Measurements from ENCODE around the gene ESRRA.
"Not testable (repeated sequence)": the region's sequence is repeated elsewhere in the genome, so short reads cannot be mapped to it uniquely, and the experiment has no call there.

Gene ESRRA

DNA sequence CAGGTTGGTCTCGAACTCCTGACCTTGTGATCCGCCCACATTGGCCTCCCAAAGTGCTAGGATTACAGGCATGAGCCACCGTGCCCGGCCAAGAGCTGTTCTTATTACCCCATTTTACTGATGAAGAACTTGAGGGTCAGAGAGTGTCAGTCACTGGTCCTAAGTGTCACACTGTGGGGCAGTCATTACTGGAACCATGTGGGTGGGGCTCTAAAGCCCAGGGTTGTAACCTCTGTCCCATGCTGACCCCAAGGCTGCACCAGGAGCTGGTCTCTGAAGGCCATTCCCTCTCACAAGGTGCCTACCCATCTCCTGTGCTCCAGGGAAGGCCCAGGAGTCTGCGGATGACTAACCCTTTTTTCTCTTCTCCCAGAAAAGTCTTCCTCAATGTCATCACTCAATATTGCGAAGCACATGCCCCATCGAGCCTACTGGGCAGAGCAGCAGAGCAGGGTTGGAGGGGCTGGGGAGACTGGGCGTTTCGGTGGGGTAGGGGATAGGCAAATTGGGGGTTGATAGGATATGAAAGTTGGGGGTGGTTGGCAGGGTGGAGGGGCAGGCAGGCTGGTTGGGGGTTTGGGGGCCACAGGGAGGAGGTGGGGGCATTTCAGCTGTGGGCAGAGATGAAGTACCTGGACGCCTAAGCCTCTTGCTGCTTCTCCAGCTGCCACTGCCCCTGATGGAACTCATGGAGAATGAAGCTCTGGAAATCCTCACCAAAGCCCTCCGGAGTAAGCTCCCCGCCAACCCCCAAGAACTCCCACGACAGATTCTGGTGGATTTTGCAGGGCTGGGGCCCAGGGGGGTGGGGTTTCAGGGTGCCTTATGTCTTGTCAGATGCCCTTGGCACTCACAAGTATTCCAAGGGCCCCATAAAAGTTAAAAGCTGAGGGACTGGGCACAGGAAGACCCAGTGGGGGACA, 2.0 kb upstream of the ESRRA start:
- DNase-seq (ENCODE audit: low read depth) = no peak
- H3K4me3 ChIP-seq (ENCODE audit: low read depth, low read length) = no peak overlapping the region
- TF ChIP-seq, protein P1, sequence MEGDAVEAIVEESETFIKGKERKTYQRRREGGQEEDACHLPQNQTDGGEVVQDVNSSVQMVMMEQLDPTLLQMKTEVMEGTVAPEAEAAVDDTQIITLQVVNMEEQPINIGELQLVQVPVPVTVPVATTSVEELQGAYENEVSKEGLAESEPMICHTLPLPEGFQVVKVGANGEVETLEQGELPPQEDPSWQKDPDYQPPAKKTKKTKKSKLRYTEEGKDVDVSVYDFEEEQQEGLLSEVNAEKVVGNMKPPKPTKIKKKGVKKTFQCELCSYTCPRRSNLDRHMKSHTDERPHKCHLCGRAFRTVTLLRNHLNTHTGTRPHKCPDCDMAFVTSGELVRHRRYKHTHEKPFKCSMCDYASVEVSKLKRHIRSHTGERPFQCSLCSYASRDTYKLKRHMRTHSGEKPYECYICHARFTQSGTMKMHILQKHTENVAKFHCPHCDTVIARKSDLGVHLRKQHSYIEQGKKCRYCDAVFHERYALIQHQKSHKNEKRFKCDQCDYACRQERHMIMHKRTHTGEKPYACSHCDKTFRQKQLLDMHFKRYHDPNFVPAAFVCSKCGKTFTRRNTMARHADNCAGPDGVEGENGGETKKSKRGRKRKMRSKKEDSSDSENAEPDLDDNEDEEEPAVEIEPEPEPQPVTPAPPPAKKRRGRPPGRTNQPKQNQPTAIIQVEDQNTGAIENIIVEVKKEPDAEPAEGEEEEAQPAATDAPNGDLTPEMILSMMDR (conservative IDR thresholded peaks at IDR 0.05; ENCODE audit: low read depth, low read length) = no peak

DNA sequence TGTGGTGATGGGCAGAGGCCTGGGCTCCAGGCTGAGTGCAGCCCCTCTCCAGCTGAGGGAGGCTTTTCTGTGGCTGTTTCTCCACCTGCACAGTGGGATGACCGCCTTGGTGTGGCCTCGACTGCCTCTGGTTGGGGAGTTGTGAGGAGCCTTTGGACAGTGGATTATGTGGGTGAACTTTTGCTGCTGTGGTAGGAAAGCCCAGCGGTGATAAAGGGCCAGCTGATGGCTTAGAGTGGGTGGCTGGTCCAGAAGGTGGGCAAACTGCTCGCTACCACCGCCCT, 1.4 kb upstream of the ESRRA start:
- no peak for DNase-seq (ENCODE audit: low read depth)
- TF ChIP-seq, protein P1 (conservative IDR thresholded peaks at IDR 0.05; ENCODE audit: low read depth, low read length) = no peak
- peak overlapping the region; percentile 66 for H3K4me3 ChIP-seq (ENCODE audit: low read depth, low read length)

DNA sequence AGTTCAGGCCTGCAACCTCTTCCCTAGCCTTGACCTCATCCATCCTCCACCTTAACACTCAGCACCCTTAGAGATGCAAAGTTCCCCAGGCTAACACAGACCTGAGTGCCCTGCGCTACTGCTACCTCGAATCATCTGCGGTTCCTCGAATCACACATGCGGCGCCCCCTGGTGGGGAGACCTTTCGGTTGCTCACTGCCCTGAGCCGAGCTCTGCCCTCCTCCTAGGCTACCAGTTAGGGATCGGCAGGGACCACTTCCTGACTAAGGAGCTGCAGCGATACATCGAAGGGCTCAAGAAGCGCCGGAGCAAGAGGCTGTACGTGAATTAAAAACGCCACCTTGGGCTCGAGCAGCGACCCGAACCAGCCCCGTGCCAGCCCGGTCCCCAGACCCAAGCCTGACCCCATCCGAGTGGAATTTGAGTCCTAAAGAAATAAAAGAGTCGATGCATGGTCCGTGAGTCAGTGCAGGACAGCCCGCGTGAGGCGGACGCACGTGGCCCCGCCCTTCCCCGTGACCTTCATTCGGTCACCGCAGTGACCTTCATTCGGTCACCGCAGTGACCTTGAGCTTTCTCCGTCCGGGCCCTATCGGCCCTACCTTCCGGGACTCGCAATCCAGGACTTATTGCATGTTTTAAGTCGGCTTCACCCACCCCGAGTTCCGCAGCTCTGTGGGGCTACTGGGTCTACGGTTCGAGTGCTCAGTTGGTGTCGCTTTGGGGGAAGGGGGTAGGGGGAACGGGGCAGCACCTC, 830 bp upstream of the ESRRA start:
- H3K4me3 ChIP-seq (ENCODE audit: low read depth, low read length) = peak overlapping the region; percentile 66
- DNase-seq (ENCODE audit: low read depth) = peak; percentile 92
- TF ChIP-seq, protein P1 (conservative IDR thresholded peaks at IDR 0.05; ENCODE audit: low read depth, low read length) = peak; percentile 88

DNA sequence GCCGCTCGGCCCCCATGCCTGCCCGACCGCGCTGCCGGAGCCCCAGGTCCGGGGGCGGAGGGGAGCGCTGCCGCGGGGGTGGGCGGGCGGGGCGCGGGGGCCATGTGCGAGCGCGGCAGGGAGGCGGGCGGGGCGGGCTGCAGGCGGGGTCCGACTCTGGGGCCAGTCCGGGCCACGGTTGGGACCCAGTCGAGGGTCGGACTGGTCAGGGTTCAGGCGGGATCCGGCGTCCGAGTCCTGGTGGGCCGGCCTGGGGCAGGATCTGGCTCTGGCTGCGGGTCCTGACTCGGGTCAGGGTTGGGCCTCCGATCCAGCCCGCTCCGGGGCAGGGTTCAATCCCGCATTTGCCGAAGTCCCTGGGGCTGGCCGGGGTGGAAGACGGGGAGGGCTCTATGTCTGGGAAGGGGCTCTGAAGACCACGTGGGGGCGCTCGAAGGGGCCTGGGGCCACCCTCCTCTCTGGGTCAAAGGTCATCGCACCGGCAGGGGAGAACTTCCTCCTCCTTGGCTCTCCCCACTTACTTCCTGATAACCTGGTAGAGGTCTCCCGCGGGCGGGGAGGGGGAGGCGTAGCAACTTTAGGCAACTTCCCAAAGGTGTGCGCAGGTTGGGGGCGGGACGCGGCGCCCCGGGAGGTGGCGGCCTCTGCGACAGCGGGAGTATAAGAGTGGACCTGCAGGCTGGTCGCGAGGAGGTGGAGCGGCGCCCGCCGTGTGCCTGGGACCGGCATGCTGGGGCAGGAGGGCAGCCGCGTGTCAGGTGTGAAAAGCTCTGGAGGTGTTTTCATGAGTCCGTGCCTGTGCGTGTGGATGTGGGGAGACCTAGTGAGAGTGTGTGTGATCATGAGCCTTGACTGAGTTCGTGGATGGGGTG, 603 bp downstream of the ESRRA start:
- H3K4me3 ChIP-seq (ENCODE audit: low read depth, low read length) = peak overlapping the region; percentile 74
- DNase-seq (ENCODE audit: low read depth) = peak; percentile 36

DNA sequence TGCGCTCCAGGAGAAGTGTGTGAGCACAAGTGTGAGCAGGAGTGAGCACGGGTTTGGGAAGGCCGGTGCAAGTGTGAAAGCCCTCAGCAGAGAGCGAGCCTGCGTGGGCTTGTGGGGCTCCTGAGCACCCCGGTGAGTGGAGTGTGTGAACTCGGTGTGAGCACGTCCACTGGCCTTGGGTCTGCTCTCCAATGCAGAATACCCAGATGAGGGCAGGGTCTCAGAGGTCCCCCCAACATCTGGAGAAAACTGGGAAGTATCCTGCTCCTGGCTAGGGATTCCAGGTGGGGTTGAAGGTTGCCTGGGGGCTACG, 1.2 kb downstream of the ESRRA start:
- peak overlapping the region; percentile 74 for H3K4me3 ChIP-seq (ENCODE audit: low read depth, low read length)
- no peak for DNase-seq (ENCODE audit: low read depth)
- TF ChIP-seq, protein P1 (conservative IDR thresholded peaks at IDR 0.05; ENCODE audit: low read depth, low read length) = no peak

More for the DNA sequence above, 603 bp downstream of the ESRRA start:
- TF ChIP-seq, protein P1 (conservative IDR thresholded peaks at IDR 0.05; ENCODE audit: low read depth, low read length) = peak; percentile 31

DNA sequence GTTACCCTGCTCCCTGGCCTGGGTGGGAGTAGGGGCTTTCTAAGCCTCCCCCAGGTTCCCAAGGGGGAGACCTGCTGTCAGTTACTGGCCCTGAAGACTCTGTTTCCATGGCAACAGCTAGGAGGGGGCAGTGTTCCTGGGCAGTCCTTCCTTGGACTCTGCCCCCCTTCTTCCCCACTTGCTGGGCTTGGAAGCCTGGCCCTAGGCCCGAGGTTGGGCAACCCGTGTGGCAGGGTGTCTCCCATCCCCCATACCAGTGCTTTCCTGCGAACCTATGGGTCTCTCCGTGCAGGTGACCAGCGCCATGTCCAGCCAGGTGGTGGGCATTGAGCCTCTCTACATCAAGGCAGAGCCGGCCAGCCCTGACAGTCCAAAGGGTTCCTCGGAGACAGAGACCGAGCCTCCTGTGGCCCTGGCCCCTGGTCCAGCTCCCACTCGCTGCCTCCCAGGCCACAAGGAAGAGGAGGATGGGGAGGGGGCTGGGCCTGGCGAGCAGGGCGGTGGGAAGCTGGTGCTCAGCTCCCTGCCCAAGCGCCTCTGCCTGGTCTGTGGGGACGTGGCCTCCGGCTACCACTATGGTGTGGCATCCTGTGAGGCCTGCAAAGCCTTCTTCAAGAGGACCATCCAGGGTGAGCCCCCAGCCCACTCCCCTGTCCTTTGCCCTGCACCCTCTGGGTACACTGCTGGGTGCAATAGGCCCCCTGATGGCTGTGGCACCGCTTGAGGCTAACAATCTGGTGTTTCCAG, 1.7 kb downstream of the ESRRA start:
- H3K4me3 ChIP-seq (ENCODE audit: low read depth, low read length) = peak overlapping the region; percentile 74
- DNase-seq (ENCODE audit: low read depth) = no peak
- TF ChIP-seq, protein P1 (conservative IDR thresholded peaks at IDR 0.05; ENCODE audit: low read depth, low read length) = no peak

DNA sequence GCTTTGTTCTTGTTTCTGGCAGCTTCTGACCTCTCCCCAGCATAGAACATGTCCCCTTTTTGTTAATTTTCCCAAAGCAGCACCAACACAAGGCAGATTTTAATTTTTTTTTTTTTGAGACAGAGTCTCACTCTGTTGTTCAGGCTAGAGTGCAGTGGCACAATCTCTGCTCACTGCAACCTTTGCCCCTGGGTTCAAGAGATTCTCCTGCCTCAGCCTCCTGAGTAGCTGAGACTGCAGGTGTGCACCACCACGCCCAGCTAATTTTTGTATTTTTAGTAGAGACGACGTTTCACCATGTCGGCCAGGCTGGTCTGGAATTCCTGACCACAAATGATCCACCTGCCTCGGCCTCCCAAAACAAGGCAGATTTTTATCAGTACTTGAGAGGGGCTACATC, 2.5 kb downstream of the ESRRA start:
- H3K4me3 ChIP-seq (ENCODE audit: low read depth, low read length); DNase-seq (ENCODE audit: low read depth): not testable (repeated sequence)
